H9 (cell line): Measurements from ENCODE around the gene YAE1. TPM values are rescaled to one million over a fixed set of nuclear protein-coding genes. Genes with fewer than 3 reads are reported as not detected.

ENCODE experiments used
- DNase-seq: peaks from one replicate; pipeline ENCODE4 v3.0.0-alpha.2; 2017
- H2AFZ ChIP-seq: one replicate; pipeline ENCODE4 v1.6.1; 2013; ENCODE audit warnings: mild to moderate bottlenecking, low read length, control low read depth, moderate library complexity
- H2AK5ac ChIP-seq: 2 replicates; pipeline ENCODE4 v1.6.1; 2013; ENCODE audit warnings: low read length, control low read depth, mixed read lengths; ENCODE audit not compliant: insufficient read length
- H2BK120ac ChIP-seq: one replicate; pipeline ENCODE4 v1.6.1; 2013; ENCODE audit warnings: low read depth, mild to moderate bottlenecking, low read length, control low read depth, inconsistent platforms; ENCODE audit not compliant: poor library complexity, severe bottlenecking
- H2BK12ac ChIP-seq: 2 replicates; pipeline ENCODE4 v1.6.1; 2013; ENCODE audit warnings: low read length, control low read depth, mixed read lengths, low read depth; ENCODE audit not compliant: insufficient read length
- H2BK15ac ChIP-seq: 2 replicates; pipeline ENCODE4 v1.6.1; 2013; ENCODE audit warnings: low read depth, low read length, control low read depth
- H2BK20ac ChIP-seq: one replicate; pipeline ENCODE4 v1.6.1; 2013; ENCODE audit warnings: low read depth, mild to moderate bottlenecking, low read length, control low read depth, inconsistent platforms; ENCODE audit not compliant: poor library complexity, severe bottlenecking
- H2BK5ac ChIP-seq: 2 replicates; pipeline ENCODE4 v1.6.1; 2013; ENCODE audit warnings: low read length, control low read depth, mixed read lengths; ENCODE audit not compliant: insufficient read length
- H3K14ac ChIP-seq: 2 replicates; pipeline ENCODE4 v1.6.1; 2013; ENCODE audit warnings: low read length, control low read depth; ENCODE audit not compliant: insufficient read depth
- H3K18ac ChIP-seq: 2 replicates; pipeline ENCODE4 v1.6.1; 2013; ENCODE audit warnings: low read depth, mild to moderate bottlenecking, mixed read lengths, low read length, control low read depth; ENCODE audit not compliant: insufficient read length
- H3K23ac ChIP-seq: 2 replicates; pipeline ENCODE4 v1.6.1; 2013; ENCODE audit warnings: low read length, control low read depth, mixed read lengths, low read depth; ENCODE audit not compliant: insufficient read length
- H3K23me2 ChIP-seq: 2 replicates; pipeline ENCODE4 v1.6.1; 2013; ENCODE audit warnings: low read depth, mild to moderate bottlenecking, mixed read lengths, low read length, control low read depth; ENCODE audit not compliant: insufficient read length, poor library complexity, severe bottlenecking
- H3K27ac ChIP-seq: 2 replicates; pipeline ENCODE4 v1.5.1; 2013; ENCODE audit warnings: low read length, control low read depth, mixed read lengths, low read depth; ENCODE audit not compliant: insufficient read length
- H3K27me3 ChIP-seq: 2 replicates; pipeline ENCODE4 v1.6.1; 2013; ENCODE audit warnings: low read length, control low read depth, inconsistent platforms; ENCODE audit not compliant: insufficient read depth
- H3K4ac ChIP-seq: 2 replicates; pipeline ENCODE4 v1.6.1; 2013; ENCODE audit warnings: low read depth, mild to moderate bottlenecking, control low read depth, inconsistent platforms, low read length, moderate library complexity
- H3K4me1 ChIP-seq: 2 replicates; pipeline ENCODE4 v1.6.1; 2013; ENCODE audit warnings: low read length, control low read depth, inconsistent platforms; ENCODE audit not compliant: insufficient read depth
- H3K4me2 ChIP-seq: 2 replicates; pipeline ENCODE4 v1.6.1; 2013; ENCODE audit warnings: low read length, control low read depth, mixed read lengths; ENCODE audit not compliant: insufficient read length, insufficient read depth
- H3K56ac ChIP-seq: 2 replicates; pipeline ENCODE4 v1.6.1; 2013; ENCODE audit warnings: low read depth, mild to moderate bottlenecking, mixed read lengths, low read length, control low read depth; ENCODE audit not compliant: insufficient read length
- H3K79me1 ChIP-seq: 2 replicates; pipeline ENCODE4 v1.6.1; 2013; ENCODE audit warnings: low read depth, mild to moderate bottlenecking, moderate library complexity, low read length, control low read depth, inconsistent platforms; ENCODE audit not compliant: insufficient read depth, poor library complexity, severe bottlenecking
- H3K79me2 ChIP-seq: 2 replicates; pipeline ENCODE4 v1.6.1; 2013; ENCODE audit warnings: low read length, control low read depth, inconsistent platforms; ENCODE audit not compliant: insufficient read depth
- H3K9ac ChIP-seq: 2 replicates; pipeline ENCODE4 v1.6.1; 2013; ENCODE audit warnings: low read length, control low read depth, mixed read lengths; ENCODE audit not compliant: insufficient read length; ENCODE audit errors: extremely low read depth
- H3K9me3 ChIP-seq: one replicate; pipeline ENCODE4 v1.6.1; 2013; ENCODE audit warnings: low read depth, low read length, inconsistent platforms; ENCODE audit not compliant: control insufficient read depth
- H3T11ph ChIP-seq: one replicate; pipeline ENCODE4 v1.6.1; 2013; ENCODE audit warnings: mild to moderate bottlenecking, low read length, control low read depth, inconsistent platforms
- H4K20me1 ChIP-seq: one replicate; pipeline ENCODE4 v1.6.1; 2013; ENCODE audit not compliant: control insufficient read depth, insufficient read length, insufficient read depth
- H4K5ac ChIP-seq: 2 replicates; pipeline ENCODE4 v1.6.1; 2013; ENCODE audit warnings: low read depth, mild to moderate bottlenecking, mixed read lengths, low read length, control low read depth; ENCODE audit not compliant: insufficient read length
- H4K8ac ChIP-seq: replicated peaks from 2 replicates; pipeline ENCODE4 v1.6.1; 2013; ENCODE audit warnings: low read length, control low read depth, mixed read lengths, low read depth; ENCODE audit not compliant: insufficient read length
- H4K91ac ChIP-seq: 2 replicates; pipeline ENCODE4 v1.6.1; 2013; ENCODE audit warnings: low read depth, mild to moderate bottlenecking, moderate library complexity, mixed read lengths, low read length, control low read depth; ENCODE audit not compliant: insufficient read length
- H3K27ac Mint-ChIP-seq, 3 experiments: 2 replicates in 2 of 3; 3 replicates in 1 of 3; pipeline ENCODE4 v1.8.0; 2020 to 2021; ENCODE audit warnings: mixed read lengths in 3 of 3, mild to moderate bottlenecking in 1 of 3, moderate library complexity in 1 of 3
- H3K27me3 Mint-ChIP-seq: 2 replicates; pipeline ENCODE4 v1.8.0; 2021; ENCODE audit warnings: low read depth, mild to moderate bottlenecking, moderate library complexity, mixed read lengths
- H3K36me3 Mint-ChIP-seq, 3 experiments: 2 replicates in 2 of 3; 3 replicates in 1 of 3; pipeline ENCODE4 v1.8.0; 2020 to 2021; ENCODE audit warnings: low read depth in 3 of 3, mixed read lengths in 3 of 3; ENCODE audit not compliant: insufficient read depth in 1 of 3
- H3K4me1 Mint-ChIP-seq, 2 experiments: 2 replicates each; pipeline ENCODE4 v1.8.0; 2020; ENCODE audit warnings: mixed read lengths in 2 of 2
- H3K4me3 Mint-ChIP-seq, 2 experiments: 2 replicates in 1 of 2; 3 replicates in 1 of 2; pipeline ENCODE4 v1.8.0; 2020 to 2021; ENCODE audit warnings: mild to moderate bottlenecking in 2 of 2, mixed read lengths in 2 of 2, moderate library complexity in 1 of 2
- H3K9me3 Mint-ChIP-seq, 2 experiments: 2 replicates in 1 of 2; 3 replicates in 1 of 2; pipeline ENCODE4 v1.8.0; 2020; ENCODE audit warnings: mild to moderate bottlenecking in 2 of 2, mixed read lengths in 2 of 2, moderate library complexity in 1 of 2
- WGBS: extraction: QIAGEN DNeasy Blood & Tissue Kit; methylation state at CpG from one replicate; pipeline ENCODE4 v1.1.7; 2013; ENCODE audit warnings: missing lambda C conversion rate, low lambda C conversion rate, mixed read lengths; ENCODE audit not compliant: insufficient read length; ENCODE audit errors: extremely low coverage; 5-methylcytosine and 5-hydroxymethylcytosine counted together
- total RNA-seq: library from RNA; stranded (reverse); gene quantifications from 2 replicates; pipeline ENCODE4 v1.2.1, GENCODE V29; 2021
- TF ChIP-seq, protein P1 (sequence below): fragments of 200-600 bp; sonication (generic); conservative IDR thresholded peaks from 3 replicates; pipeline ENCODE4 v1.8.0; 2021; ENCODE audit warnings: antibody characterized with exemption, mild to moderate bottlenecking

Gene YAE1
- total RNA-seq, 1 experiment from 2014 or later: 28.8 TPM

DNA sequence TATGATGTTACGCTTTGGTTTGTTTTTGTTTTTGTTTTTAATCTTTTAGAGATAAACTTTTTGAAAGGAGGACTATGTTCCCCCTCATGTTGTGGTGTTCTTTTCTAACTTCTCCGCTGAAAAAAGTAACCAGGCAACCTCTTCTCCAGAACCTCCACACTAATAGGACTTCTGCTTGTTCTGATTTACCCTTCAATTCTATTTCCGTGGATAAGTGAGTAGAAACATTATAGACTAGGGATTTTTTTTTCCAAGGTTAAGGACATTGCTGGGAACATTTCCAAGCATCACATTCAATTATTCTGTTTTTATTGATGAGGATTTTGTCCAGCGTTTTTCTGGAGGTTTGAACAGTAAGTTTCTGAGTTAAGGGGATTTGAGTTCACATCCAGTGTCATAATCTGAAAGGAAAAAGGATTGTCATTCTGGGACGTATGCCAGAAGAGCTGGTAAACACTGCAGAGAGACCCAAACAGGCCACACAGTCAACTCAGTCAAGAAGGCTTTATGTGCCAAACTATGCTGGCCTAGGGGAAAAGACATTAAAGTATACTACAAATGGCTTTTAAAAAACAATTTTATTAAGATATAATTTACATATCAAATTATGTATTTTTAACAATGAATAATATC lies 28.9 kb downstream of the YAE1 start:
- Histone ChIP-seq H3K27me3 (no peaks in the 10 kb centered on the region), H2BK120ac (no peak overlapping the region), H4K20me1 (no peaks in the 10 kb centered on the region), H3K9me3 (no peaks in the 10 kb centered on the region), H3K18ac (no peak overlapping the region), H2BK20ac (no peak overlapping the region), H2AK5ac (no peak overlapping the region), H2BK5ac (no peak overlapping the region), H3K9ac (no peak overlapping the region), H4K91ac (no peak overlapping the region), H3K23ac (no peak overlapping the region), H3K4me1 (no peaks in the 10 kb centered on the region), H3K14ac (no peak overlapping the region), H3T11ph (no peak overlapping the region), H3K79me2 (no peaks in the 10 kb centered on the region), H4K5ac (no peak overlapping the region), H3K23me2 (no peaks in the 10 kb centered on the region), H3K27ac (no peak overlapping the region), H3K4me2 (no peak overlapping the region), H2BK15ac (no peak overlapping the region), H4K8ac (no peak overlapping the region), H2BK12ac (no peak overlapping the region), H3K56ac (no peak overlapping the region), H2AFZ (no peak overlapping the region), H3K79me1 (no peaks in the 10 kb centered on the region), H3K4ac (no peak overlapping the region)
- Mint-ChIP-seq H3K36me3 (peaks cover 0 to 4% (median 0%) of the 10 kb centered on the region in 3 experiments; a peak in 2 of 7 replicates), H3K9me3 (peaks cover 0 to 3% of the 10 kb centered on the region in 2 experiments; a peak in 1 of 5 replicates), H3K27ac (no peak overlapping the region; a peak in 1 of 7 replicates), H3K4me3 (no peak overlapping the region), H3K4me1 (peaks cover 0 to 4% of the 10 kb centered on the region in 2 experiments; a peak in 2 of 4 replicates), H3K27me3 (no peaks in the 10 kb centered on the region)
- WGBS: no CpG with 5 or more reads among the region's 5 CpGs
- DNase-seq: no peak
- TF ChIP-seq, protein P1, sequence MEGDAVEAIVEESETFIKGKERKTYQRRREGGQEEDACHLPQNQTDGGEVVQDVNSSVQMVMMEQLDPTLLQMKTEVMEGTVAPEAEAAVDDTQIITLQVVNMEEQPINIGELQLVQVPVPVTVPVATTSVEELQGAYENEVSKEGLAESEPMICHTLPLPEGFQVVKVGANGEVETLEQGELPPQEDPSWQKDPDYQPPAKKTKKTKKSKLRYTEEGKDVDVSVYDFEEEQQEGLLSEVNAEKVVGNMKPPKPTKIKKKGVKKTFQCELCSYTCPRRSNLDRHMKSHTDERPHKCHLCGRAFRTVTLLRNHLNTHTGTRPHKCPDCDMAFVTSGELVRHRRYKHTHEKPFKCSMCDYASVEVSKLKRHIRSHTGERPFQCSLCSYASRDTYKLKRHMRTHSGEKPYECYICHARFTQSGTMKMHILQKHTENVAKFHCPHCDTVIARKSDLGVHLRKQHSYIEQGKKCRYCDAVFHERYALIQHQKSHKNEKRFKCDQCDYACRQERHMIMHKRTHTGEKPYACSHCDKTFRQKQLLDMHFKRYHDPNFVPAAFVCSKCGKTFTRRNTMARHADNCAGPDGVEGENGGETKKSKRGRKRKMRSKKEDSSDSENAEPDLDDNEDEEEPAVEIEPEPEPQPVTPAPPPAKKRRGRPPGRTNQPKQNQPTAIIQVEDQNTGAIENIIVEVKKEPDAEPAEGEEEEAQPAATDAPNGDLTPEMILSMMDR: no peak
